DND-41 (cell line): Measurements from ENCODE around the gene CADM2.

Experiments
- ATAC-seq: fragments of 200-7000 bp; cut with Tn5 transposase; 3 replicates; pipeline ENCODE4 v1.9.1; 2021; ENCODE audit warnings: low read depth; ENCODE audit not compliant: insufficient read depth
- DNase-seq: peaks from one replicate; pipeline ENCODE4 v3.0.0-alpha.2; 2020
- H2AFZ ChIP-seq: 2 replicates; pipeline ENCODE4 v1.6.0; 2012; ENCODE audit warnings: low read depth, low read length
- H3K27ac ChIP-seq: 2 replicates; pipeline ENCODE4 v1.5.1; 2012; ENCODE audit warnings: low read length, inconsistent platforms
- H3K27me3 ChIP-seq: fragments of 200-600 bp; sonication (generic); 2 replicates; pipeline ENCODE4 v1.6.0; 2012; ENCODE audit warnings: low read length, mild to moderate bottlenecking, inconsistent platforms; ENCODE audit not compliant: insufficient read depth, poor library complexity
- H3K36me3 ChIP-seq: 2 replicates; pipeline ENCODE4 v1.5.1; 2012; ENCODE audit warnings: low read length, inconsistent platforms; ENCODE audit not compliant: insufficient read depth
- H3K4me1 ChIP-seq: 2 replicates; pipeline ENCODE4 v1.5.1; 2012; ENCODE audit warnings: mild to moderate bottlenecking, low read length; ENCODE audit not compliant: insufficient read depth
- H3K4me2 ChIP-seq: 2 replicates; pipeline ENCODE4 v1.6.0; 2012; ENCODE audit warnings: mild to moderate bottlenecking, moderate library complexity, low read length, inconsistent platforms; ENCODE audit not compliant: insufficient read depth
- H3K4me3 ChIP-seq, 2 experiments: fragments of 200-600 bp in 1 of 2; shearing (Covaris generic) in 1 of 2; 2 replicates each; pipeline ENCODE4 v1.5.1; 2012 to 2016; ENCODE audit warnings: inconsistent platforms in 2 of 2, low read length in 2 of 2, mild to moderate bottlenecking in 2 of 2, low read depth in 1 of 2, moderate library complexity in 1 of 2
- H3K79me2 ChIP-seq: 2 replicates; pipeline ENCODE4 v1.6.0; 2012; ENCODE audit warnings: low read length, inconsistent platforms; ENCODE audit not compliant: insufficient read depth
- H3K9ac ChIP-seq: 2 replicates; pipeline ENCODE4 v1.6.0; 2012; ENCODE audit warnings: low read depth, mild to moderate bottlenecking, inconsistent platforms, low read length, moderate library complexity
- H3K9me3 ChIP-seq: 2 replicates; pipeline ENCODE4 v1.5.1; 2012; ENCODE audit warnings: low read length, moderate library complexity, mild to moderate bottlenecking, inconsistent platforms; ENCODE audit not compliant: insufficient read depth, severe bottlenecking
- H4K20me1 ChIP-seq: 2 replicates; pipeline ENCODE4 v1.6.0; 2012; ENCODE audit warnings: low read length; ENCODE audit not compliant: insufficient read depth
- EZH2 ChIP-seq: IDR thresholded peaks from 3 replicates; pipeline ENCODE4 v1.6.1; 2012; ENCODE audit warnings: borderline replicate concordance, low read depth, mild to moderate bottlenecking, moderate library complexity, low read length, inconsistent platforms; ENCODE audit not compliant: severe bottlenecking
- TF ChIP-seq, protein P1 (sequence below): IDR thresholded peaks from 2 replicates; pipeline ENCODE4 v1.5.1; 2012; ENCODE audit warnings: borderline replicate concordance, low read length, moderate library complexity, mild to moderate bottlenecking; ENCODE audit not compliant: poor library complexity, severe bottlenecking; ENCODE audit errors: extremely low read depth

The CADM2 gene

DNA sequence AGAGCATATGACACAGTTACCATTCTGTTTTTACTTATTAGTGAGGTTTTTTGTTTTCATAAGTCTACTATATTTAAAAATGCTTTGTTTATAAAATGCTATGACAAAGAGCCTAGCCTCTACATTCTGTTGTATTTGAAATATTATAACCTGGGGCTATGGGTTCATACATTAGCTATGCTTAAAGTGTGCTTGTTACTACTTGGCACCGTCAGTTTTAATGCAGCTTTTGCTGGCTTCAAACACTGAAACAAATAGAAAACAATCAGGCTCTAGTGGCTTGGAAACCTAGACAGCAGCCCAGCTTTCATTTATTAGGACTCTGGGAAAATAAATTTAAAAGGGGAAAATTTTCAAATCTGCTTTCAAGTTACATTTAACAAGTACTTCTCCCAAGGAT, 635.9 kb downstream of the CADM2 start:
- H3K36me3 ChIP-seq: no peaks in the 10 kb centered on the region
- no peaks in the 10 kb centered on the region for H3K27me3 ChIP-seq
- TF ChIP-seq, protein P1, sequence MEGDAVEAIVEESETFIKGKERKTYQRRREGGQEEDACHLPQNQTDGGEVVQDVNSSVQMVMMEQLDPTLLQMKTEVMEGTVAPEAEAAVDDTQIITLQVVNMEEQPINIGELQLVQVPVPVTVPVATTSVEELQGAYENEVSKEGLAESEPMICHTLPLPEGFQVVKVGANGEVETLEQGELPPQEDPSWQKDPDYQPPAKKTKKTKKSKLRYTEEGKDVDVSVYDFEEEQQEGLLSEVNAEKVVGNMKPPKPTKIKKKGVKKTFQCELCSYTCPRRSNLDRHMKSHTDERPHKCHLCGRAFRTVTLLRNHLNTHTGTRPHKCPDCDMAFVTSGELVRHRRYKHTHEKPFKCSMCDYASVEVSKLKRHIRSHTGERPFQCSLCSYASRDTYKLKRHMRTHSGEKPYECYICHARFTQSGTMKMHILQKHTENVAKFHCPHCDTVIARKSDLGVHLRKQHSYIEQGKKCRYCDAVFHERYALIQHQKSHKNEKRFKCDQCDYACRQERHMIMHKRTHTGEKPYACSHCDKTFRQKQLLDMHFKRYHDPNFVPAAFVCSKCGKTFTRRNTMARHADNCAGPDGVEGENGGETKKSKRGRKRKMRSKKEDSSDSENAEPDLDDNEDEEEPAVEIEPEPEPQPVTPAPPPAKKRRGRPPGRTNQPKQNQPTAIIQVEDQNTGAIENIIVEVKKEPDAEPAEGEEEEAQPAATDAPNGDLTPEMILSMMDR: no peak
- no peak for TF ChIP-seq EZH2
- DNase-seq (no peak), ATAC-seq (no peak)
- H3K4me2 ChIP-seq: no peak overlapping the region
- no peak overlapping the region for H3K9ac ChIP-seq
- H2AFZ ChIP-seq: no peak overlapping the region
- no peaks in the 10 kb centered on the region for H3K4me1 ChIP-seq
- no peaks in the 10 kb centered on the region for H3K79me2 ChIP-seq
- no peaks in the 10 kb centered on the region for H3K9me3 ChIP-seq
- no peak overlapping the region for H3K27ac ChIP-seq
- no peaks in the 10 kb centered on the region for H4K20me1 ChIP-seq
- H3K4me3 ChIP-seq: no peak overlapping the region

DNA sequence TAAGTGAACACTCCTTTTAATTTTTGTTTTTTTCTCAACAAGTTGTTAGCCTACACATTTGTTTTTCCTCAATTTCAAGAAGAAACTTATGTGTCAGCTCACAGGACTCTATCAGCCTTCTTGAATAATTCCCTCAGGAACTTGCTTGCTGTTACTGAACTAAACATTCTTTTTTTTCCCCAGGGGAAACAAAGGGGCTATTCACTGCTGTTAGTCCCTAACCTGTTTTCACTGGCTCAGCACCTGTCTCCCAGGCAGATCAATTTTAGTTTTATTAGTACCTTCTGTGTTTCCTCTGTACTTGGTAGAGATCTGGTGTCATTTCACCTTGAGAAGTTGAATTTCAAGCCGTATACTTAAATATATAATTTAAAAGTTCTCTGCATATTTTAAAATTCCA, 644.6 kb downstream of the CADM2 start:
- DNase-seq: no peak
- Histone ChIP-seq H2AFZ (no peak overlapping the region), H3K4me3 (no peak overlapping the region), H3K9me3 (no peaks in the 10 kb centered on the region), H3K9ac (no peak overlapping the region), H3K4me2 (no peak overlapping the region), H3K79me2 (no peaks in the 10 kb centered on the region), H3K27me3 (no peaks in the 10 kb centered on the region), H3K36me3 (no peaks in the 10 kb centered on the region), H4K20me1 (no peaks in the 10 kb centered on the region), H3K4me1 (no peaks in the 10 kb centered on the region), H3K27ac (no peak overlapping the region)
- ATAC-seq: no peak
- no peak for TF ChIP-seq EZH2
- TF ChIP-seq, protein P1: no peak

DNA sequence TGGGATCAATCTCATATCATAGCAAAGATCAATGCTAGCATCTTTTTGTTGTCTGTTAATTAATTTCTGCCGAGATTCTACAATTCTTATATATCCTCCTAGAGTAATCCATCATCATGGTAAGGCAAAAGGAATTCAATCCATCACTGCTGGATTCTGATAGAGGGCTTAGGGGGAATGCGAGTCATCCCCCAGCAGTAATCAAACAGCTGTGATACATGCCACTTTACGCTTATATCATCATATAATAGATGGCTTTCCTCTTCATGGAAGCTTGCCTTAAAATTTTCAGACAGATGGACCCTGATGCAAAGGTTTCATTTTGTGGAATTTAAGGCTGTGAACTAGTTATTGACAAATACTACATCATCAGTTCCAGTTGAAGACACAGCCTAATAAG, 645.9 kb downstream of the CADM2 start:
- Histone ChIP-seq H2AFZ (no peak overlapping the region), H3K4me3 (no peak overlapping the region), H3K27me3 (no peaks in the 10 kb centered on the region), H3K4me1 (no peaks in the 10 kb centered on the region), H3K36me3 (no peaks in the 10 kb centered on the region), H3K4me2 (no peak overlapping the region), H3K79me2 (no peaks in the 10 kb centered on the region), H3K27ac (no peak overlapping the region), H4K20me1 (no peaks in the 10 kb centered on the region), H3K9me3 (no peaks in the 10 kb centered on the region), H3K9ac (no peak overlapping the region)
- DNase-seq (no peak), ATAC-seq (no peak)
- TF ChIP-seq EZH2: no peak
- TF ChIP-seq, protein P1: no peak

DNA sequence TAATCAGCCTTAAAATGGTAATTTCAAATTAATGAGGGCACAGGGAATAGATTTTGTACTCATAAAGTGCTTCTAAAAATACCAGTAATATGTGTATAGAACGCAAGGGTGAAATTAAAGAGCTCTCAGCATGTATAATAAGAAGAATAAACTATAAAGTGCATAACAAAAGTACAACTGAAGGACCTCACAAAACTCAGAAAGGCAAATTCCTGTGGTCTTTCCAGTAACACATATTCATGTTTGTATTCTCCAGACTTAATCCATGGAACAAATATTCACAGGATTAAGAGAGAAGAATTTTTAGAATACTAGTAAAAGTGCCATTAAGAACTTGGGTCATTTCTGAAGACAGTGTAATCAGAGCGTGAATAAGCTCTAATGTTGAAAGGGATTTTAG, 646.3 kb downstream of the CADM2 start:
- Histone ChIP-seq H3K27ac (no peak overlapping the region), H3K4me1 (no peaks in the 10 kb centered on the region), H3K79me2 (no peaks in the 10 kb centered on the region), H3K27me3 (no peaks in the 10 kb centered on the region), H3K9ac (no peak overlapping the region), H3K36me3 (no peaks in the 10 kb centered on the region), H3K9me3 (no peaks in the 10 kb centered on the region), H3K4me3 (no peak overlapping the region), H2AFZ (no peak overlapping the region), H3K4me2 (no peak overlapping the region), H4K20me1 (no peaks in the 10 kb centered on the region)
- TF ChIP-seq, protein P1: no peak
- no peak for TF ChIP-seq EZH2
- ATAC-seq (no peak), DNase-seq (no peak)
